ENCODE measurements around the gene ZNF891.

ZNF891 gene

GRCh38 chr12:133130038-133130807, at the start of gene ZNF891, which contains the start of gene ZNF10:
Gene ZNF891, minus strand, starts transcription at chr12:133130274. Its CDS starts 8,356 bp downstream, at chr12:133121918.
Gene ZNF10, plus strand, starts transcription at chr12:133130627. Its CDS starts 13,866 bp downstream, at chr12:133144493.
- peak; percentile 96 for DNase-seq

GRCh38 chr12:133174901-133175300, 44.8 kb upstream of the ZNF891 start:
- no peak for DNase-seq

- no peak for DNase-seq
Observed at GRCh38 chr12:133172491-133172890, 42.4 kb upstream of the ZNF891 start.

DNA sequence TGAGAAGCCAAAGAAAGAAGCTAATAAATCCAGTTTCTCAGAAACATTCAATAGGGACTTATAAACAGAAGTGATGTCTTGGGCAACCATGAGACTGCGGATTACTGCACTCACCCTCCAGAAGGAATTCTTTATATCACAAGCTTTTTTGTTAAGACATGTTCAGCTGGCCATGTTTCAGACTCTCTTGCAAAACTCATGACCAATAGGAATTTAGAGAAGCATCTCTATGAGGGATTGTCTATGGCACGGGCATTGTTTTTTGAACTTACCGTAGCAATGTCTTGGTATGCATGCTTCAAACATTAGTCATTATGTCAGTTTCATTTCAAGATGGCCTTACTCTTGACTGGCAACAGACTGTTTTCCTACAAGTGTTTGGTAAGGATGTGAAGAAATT, 35.7 kb upstream of the ZNF891 start:
- no peak for DNase-seq

- no peak for DNase-seq
Observed at GRCh38 chr12:133156125-133156690, 26.1 kb upstream of the ZNF891 start.

- DNase-seq: no peak
Observed at GRCh38 chr12:133145981-133146380, 15.9 kb upstream of the ZNF891 start.

GRCh38 chr12:133135747-133136146, 5.7 kb upstream of the ZNF891 start:
- DNase-seq: no peak

DNA sequence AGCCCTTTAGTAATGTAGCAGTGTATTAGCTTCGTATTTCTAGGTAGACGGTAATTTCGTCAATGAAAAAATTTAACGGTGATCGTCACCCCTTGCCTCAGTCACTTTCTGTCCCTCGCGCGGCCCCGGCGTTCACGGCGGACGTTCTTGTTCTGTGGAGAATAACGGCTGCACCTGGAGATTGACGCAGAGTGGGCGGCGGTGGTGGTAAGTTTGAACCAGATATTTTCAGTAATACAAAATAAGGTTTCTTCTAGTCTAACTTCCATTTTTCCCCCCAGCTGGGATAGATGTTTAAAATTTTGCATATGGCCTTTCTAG, 694 bp upstream of the ZNF891 start:
- no peak for DNase-seq

DNA sequence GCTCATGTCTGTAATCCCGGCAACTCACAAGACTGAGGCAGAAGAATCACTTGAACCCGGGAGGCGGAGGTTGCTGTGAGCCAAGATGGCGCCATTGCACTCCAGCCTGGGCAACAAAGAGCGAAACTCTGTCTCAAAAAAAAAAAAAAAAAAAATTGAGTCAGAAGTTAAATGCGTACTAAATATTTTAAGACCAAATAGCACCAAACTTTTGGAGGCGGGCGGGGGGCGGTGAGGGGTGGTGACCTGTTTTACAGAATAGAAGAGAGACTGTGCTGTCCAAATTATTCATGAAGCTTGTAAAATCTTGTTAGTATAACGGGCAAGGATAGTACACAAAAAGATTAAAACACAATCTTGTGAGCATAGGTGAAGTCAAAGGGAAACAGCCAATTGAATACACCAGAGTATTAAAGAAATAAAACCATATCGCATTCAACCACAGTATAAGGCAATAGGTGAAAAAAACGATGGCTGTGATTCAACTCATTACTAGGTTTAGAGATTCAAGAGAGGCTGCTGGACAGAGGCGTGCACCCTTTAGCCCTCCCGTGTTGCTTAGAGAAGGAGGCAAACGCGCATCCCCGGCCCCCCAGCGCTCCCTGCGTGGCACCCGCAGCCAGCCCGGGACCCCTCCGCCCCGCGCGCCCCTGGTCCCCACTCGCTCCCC, 571 bp downstream of the ZNF891 start:
- DNase-seq: no peak

GRCh38 chr12:133124674-133125073, 5.4 kb downstream of the ZNF891 start:
- no peak for DNase-seq

DNA sequence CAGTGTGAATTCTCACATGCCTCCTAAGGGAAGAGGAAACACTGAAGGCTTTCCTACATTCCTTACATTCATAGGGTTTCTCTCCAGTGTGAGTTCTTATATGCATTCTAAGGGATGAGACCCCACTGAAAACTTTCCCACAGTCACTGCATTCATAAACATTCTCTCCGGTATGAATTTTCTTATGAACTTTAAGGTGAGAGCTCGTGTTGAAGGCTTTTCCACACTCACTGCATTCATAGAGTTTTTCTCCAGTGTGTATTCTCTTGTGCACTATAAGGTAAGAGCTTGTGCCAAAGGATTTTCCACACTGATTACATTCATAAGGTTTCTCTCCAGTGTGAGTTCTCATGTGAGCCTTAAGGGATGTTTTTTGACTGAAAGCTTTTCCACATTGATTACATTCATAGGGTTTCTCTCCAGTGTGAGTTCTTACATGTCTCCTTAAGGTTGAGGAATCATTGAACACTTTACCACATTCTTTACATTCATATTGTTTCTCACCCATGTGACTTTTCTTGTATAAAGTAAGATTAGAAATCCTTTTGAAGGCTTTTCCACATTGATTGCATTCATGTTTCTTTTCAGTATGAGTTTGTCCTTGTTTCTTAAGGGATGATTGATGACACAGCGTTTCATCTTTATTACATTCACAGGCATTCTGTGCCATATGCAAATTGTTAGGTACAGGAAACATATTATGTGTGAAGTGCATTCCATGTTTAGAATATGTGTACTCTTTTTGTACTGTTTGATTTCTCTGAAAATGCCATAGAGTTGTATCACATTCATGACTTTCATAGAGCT, 9.5 kb downstream of the ZNF891 start:
- no peak for DNase-seq

- DNase-seq: no peak
Observed at GRCh38 chr12:133108150-133108549, 21.9 kb downstream of the ZNF891 start.

- DNase-seq: no peak
Observed at GRCh38 chr12:133107121-133107520, 23.0 kb downstream of the ZNF891 start.

- DNase-seq: peak; percentile 2
Observed at GRCh38 chr12:133106253-133106652, 23.8 kb downstream of the ZNF891 start.

- no peak for DNase-seq
Observed at GRCh38 chr12:133105620-133106019, 24.5 kb downstream of the ZNF891 start.

DNA sequence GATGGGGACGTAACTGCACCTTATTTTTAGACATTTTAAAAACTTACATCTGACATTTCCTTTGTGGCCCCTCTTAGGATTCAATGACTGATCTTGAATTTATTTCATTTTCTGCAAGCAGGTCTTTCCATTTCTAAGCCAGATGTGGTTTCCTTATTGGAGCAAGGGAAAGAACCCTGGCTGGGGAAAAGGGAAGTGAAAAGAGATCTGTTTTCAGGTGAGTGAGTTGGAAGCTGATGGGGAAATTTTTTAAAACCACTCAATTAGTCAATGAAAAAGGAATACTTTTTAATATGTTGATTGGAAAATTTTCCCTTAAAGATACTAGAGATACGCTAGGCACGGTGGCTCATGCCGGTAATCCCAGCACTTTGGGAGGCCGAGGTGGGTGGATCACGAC, 46.7 kb downstream of the ZNF891 start:
- DNase-seq: no peak

GRCh38 chr12:133081159-133081780, 48.8 kb downstream of the ZNF891 start:
- DNase-seq: no peak

DNA sequence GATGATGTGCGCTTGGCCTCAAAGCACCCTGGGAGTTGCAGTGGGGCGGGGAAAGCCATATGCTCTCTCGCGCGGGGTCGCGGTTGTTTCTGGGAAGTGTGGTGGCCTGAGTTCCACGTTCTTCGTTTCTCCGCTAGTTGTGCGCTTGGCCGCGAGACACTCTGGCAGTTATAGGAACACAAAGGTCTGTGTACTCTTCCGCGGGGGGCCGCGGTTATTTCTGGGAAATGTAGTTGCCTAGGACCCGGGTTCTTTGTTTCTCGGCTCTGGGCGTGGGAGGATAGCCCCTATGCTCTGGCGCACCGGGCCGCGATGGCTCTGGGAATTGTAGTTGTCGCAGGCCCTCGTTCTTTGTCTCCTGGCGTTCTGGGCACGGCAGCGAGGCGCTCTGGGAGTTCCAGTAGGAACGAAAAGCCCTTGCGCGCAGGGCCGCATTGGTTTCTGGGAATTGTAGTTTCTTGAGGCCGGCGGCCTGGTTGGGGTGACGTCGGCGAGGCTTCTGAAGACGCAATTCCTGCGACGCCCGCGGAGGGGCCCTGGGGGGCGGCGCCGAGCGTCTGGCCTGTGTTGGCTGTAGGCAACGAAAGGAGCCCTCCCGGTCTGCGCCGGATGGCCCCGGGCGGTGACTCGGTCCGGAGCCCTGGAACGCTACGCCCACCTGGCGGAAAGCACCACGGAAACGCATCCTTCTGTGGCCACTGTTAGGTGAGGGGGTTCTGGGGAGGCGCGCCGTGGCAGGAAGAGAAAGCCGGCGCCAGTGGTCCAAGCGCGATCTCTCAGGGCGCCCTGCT, 49.5 kb downstream of the ZNF891 start, which contains the start of gene ZNF140:
ZNF140 (plus strand) TSS at position 556 of the 791 bp plus-strand sequence. CDS start 398 bp downstream, outside the sequence.
- DNase-seq: peak; percentile 97

GRCh38 chr12:133080026-133080367, 50.1 kb downstream of the ZNF891 start:
- DNase-seq: peak; percentile 100

GRCh38 chr12:133073836-133074235, 56.2 kb downstream of the ZNF891 start:
- no peak for DNase-seq

DNA sequence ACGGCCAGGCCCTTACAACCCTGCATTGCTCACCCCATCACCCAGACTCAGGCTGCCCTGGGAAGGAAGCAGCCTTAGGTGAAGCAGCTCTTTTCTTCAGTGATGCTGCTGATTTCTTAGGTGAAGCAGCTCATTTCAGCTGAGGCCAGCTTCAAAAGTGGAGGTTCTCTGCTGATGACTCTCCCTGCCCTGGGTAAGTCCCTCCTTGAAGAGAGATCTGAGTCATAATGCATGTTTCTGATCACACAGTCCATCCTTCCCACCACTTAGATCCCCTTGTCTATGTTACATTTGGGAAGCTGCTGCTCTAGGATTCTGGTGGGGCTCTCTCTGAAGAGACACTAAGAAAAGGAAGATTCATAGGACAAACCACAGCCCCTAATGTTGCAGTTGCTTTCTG, 66.5 kb downstream of the ZNF891 start:
- no peak for DNase-seq

GRCh38 chr12:133061954-133062353, 68.1 kb downstream of the ZNF891 start:
- DNase-seq: no peak

Data from fibroblast of upper back skin (primary cell).